T-helper 2 cell (primary cell): ENCODE data around the gene FKBP10.
A peak's percentile ranks its signal among the peaks of the same experiment; 100 is the strongest.

ENCODE experiments used
- DNase-seq, 5 experiments: peaks; one replicate each; pipeline versions ENCODE4 v3.0.0 to v3.0.0-alpha.2; 2012 to 2022

The FKBP10 gene

DNA sequence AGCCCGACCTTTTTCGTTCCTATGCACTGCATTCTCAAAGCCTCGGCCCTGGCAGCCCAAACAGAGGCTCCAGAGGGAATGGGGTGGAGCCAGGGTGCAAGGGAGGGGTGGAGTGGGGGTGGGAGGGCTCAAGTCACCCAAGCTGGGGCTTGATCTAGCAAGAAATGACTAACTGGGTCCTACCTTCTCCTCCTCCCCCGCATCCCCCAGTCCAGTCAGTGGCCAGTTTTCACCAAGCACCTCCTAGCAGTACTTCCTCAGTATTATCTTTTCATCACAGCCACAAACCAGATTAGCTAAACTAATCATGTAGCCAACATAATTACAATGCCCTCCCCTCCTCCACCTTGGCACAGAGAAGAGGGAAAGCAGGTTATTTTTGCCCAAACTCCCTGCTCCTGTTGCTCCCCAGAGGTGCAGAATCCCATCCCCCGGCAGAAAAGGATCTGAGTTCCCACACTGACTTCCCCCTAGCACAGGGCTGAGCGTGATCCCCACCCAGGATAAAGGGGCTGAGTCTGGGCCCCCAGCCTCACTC, 28.5 kb upstream of the FKBP10 start:
- peak in 1 of 5 experiments; percentile 68 for DNase-seq

DNA sequence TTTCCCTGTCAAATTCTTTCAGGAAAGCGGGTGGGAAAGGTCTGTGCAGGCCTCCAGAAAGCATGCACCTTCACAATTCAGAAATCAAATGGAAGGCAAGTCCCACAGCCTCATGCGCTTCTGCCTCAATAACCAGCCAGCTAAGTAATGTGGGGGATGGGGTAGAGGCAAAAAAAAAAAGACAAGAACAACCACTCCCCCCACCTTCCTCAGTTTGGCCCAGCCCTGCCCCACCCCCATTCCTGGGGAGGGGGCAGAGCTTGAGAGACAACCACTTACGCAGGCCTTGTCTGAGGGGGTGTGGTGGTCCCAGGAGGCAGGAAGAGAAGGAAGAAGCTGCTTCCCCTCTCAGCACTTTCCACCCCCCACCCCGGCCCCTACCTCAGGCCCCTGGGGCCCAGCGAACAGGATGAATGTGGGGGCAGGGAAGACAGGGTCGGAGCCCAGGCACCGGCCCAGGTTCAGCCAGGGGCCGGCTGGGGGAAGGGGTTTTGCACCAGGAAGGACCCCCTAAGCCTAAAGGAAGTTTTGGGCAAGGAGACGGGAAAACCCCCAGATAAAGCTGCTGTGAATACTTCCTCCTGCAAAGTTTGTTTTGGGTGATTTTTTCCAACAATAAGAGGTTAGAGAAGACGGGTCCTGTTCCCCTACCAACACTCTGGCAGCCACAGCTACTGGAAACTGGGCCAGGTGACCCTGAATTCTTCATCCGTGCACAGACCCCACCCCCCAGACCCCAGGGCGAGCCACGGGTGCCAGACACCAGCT, 27.5 kb upstream of the FKBP10 start:
- no peak for DNase-seq

DNA sequence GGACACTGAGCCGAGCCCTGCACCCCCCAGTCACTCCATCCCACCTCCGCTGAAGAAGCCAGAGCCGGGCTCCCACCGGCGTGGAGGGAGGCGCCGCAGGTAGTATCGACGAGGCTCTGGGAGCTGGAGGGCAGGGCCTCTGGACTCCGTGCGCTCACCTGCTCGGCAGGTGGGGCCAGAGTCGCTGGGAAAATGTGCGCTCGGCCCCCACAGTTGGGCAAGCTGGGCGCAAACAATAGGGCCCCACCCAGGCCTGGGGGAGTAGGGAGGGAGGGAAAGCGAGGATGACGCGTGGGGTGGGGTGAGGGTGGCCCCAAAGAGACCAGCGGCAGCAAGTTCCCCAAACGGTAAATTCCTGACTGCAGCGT, 27.0 kb upstream of the FKBP10 start:
- no peak for DNase-seq

DNA sequence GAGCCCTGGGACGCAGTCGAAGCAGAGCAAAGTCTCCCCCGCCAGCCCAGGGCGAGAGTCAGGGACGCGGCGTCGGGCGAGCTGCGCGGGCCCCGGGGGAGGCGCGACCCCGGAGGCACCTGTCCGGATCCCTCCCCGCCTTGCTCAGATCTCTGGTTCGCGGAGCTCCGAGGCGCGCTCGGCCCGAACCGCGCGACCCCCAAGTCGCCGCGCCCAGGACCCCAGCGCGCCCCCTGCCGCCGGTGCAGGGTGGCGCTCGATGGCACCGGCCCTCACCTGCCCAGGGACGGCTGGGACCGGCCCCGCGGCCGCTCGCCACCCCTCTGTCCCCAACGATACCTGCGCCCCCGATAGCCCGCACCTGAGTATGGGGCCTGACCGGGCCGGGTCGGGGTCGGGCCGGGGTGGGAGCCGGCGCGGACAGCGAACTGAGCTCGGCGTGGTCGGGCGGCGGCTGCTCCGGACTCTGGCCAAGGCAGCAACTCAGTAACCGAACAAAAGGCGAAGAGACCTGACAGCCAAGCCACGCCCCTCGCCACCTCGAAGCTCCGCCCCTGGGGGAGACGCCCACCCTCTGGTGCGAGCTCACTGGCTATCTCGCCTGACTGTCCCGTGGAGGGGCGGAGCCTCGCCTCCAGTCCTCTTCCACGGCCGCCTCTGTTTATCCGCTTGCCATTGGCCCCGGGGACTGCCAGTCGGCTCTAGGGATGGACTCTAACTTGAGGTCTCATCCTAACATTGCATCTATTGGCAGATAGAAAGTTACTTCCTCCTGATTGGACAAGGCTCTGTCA, 26.4 kb upstream of the FKBP10 start, which contains the start of gene JUP:
Gene JUP (minus strand): TSS at position 485 of the 794 bp plus-strand sequence. CDS start 14,857 bp downstream, outside the sequence.
- peak; percentile 70 to 88 (median 83) for DNase-seq

DNA sequence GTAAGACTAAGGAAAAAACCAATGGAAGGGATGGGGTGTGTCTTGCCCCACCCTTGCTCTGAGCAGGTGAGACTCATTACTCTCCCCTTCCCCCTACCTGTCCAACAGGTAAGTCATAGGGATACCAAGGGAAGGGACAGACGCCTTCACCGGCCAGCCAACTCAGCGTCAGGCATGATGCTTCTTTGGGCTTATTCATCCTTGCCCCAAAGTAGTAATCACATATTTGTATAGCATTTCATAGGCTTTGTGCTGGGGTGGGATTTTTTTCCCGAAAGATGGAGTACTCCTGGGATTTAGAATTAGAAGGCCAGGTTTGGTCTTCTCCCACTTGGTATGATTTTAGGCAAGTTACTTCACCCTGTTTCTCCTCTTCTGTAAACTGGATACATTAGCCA, 25.8 kb upstream of the FKBP10 start:
- DNase-seq: no peak

DNA sequence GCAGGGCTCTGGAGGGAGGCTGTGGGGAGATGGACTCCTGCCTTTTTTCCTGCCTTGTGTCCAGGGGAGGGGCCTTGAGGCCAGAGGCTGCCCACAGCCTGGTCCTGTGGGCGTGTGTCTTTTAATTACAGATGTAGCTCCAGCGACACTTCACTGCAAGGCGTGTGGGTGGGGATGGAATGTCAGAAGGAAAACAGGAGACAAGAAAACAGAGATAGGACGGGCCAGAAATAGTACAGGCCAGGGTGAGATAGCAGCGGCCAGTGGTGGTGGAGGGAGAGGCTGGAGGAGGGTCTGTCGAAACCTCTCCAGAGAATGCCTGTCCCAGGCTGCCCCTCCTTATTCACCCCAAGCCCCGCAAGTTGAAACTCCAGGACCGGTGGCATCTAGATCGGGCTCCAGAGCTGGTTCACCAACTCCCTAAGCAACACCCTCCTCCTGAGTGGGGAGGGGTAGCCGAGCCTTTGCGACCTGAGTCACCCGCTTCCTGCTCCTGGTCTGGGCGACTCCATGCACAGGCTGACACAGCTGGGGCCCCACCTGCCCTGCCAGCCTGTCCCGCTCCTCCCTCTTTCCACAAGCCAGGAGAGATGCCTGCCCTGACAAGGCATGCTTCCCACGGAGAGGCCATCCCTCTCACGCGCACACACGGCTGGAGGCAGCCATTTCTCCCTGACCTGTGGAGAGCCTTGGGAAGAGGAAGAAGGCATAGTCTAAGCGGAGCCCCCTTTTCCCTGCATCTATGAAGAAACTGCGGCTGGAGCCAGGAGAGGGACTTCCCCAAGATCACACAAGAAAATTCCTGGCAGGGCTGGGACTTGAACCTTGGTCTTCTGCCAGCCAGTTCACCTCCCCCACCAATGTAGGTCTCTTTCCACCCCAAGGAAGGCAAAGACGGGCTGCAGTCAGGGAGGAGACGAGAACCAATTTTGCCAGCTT, 19.7 kb upstream of the FKBP10 start:
- no peak for DNase-seq

DNA sequence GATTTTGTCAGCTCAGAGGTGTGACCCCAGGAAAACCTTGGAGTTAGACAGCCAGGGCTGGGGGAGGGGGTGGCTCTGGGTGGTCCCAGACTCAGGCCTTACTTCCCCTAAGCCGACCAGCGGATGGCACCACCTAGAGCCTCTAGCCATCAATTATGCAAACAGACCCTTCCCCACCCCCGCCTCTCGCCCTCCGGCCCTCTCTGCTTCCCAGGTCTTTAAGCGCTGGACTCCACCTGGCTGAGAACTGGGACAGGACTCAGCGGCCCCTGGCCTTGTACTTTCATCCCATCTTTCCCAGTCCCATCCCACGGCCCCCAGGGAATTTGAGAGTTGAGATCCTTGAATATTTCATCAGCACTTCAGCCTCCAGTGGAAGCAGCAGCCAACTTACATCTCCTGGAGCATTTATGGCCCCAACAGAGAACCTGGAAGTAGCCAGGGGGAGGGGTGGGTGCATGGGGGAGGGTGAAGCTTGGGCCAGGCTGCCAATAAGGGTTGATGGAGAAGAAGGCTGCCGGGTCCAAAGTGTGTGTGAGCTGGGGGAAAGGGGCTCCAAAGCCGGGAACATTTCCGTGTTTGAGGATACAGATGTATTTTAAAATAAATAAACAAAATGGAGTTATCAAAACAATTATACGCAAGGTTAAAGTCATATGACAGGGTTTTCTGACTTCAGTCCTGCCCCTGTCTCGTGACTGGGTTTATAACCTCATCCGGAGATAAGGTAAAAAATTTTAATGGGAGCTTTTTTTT, 18.8 kb upstream of the FKBP10 start:
- no peak for DNase-seq

DNA sequence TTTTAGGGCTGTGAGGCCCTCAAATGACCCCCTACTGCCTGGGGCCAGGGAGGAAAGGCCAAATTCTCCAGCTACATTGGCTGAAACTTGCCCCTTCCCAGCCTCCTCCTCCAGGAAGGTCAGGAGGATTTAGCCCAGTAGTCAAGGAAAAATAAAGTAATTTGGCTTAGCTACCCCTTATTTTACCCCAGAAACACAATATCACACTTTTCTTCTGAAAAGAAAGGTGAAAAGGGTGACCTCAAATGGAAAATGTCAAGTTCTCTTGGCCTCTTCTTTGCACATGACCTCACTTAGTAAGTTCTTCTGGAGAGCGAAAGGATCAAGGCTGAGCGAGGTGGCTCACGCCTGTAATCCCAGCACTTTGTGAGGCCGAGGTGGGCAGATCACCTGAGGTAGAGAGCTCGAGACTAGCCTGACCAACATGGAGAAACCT, 18.2 kb upstream of the FKBP10 start:
- no peak for DNase-seq

DNA sequence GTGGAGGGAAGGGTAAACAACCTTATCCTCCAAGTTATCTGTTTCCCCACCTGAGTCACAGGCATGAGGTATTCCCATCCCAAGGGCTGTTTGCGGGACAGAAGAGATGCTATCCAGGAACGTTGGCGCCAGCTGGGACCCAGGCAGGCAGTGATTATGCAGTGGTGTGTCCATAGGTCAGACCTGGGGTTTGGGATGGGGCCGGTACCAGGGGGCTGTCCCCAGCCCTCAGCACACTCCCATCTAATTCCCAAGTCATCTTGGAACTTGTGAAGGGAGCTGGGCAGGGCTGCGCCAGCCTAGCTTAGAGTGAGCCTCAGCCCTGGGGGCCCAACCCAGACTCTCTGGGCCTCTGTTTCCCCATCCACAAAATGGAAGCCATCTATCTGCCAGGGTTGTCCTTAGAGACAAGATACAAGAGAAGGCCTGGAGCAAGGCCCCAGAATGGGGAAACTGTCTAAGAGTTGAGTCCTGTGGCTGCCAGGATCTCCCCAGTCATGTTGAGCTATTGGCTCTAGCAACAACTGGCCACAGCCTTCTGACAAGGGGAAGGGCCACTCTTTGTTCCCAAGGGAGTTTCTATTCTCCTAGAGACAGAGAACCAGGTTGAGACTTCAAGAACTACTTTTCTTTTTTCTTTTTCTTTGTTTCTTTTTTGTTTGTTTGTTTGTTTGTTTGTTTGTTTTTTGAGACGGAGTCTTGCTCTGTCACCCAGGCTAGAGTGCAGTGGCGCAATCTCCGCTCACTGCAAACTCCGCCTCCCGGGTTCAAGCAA, 16.5 kb upstream of the FKBP10 start:
- no peak for DNase-seq

DNA sequence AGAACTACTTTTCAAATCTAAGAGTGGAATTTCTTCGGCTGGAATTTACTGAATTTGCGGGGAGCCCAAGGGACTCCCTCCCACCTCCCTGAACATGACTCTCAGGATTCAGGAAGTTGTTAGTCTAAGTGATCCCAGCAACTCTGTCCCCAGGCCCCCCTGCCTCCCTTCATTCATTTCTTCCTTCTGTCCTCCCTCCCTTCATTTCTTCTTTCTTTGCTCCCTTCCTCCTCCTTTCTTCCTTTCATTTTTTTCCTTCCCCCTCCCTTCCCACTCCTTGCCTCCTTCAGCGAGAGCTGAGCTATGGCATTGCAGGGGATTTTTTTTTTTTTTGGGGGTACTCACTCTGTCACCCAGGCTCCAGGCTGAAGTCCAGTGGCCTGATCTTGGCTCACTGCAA, 15.4 kb upstream of the FKBP10 start:
- DNase-seq: no peak

DNA sequence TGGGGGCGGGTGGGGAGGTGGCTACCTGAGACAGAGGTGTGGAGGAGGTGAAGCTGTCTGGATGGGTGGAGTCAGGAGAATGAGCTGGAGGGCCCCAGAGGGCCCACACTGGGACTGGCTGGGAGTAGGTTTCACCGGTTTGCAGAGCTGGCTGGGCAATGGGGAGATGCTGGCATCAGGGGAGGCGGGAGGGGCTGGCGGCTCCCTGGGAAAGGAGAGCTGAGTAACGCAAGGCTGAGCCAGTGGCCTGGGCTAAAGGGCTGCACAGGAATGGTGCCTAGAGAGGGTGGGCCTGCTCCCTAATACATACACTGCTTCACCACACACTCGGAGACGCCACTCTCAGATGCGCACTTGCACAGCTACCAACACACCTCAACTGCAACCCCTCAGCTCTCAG, 13.4 kb upstream of the FKBP10 start:
- no peak for DNase-seq

DNA sequence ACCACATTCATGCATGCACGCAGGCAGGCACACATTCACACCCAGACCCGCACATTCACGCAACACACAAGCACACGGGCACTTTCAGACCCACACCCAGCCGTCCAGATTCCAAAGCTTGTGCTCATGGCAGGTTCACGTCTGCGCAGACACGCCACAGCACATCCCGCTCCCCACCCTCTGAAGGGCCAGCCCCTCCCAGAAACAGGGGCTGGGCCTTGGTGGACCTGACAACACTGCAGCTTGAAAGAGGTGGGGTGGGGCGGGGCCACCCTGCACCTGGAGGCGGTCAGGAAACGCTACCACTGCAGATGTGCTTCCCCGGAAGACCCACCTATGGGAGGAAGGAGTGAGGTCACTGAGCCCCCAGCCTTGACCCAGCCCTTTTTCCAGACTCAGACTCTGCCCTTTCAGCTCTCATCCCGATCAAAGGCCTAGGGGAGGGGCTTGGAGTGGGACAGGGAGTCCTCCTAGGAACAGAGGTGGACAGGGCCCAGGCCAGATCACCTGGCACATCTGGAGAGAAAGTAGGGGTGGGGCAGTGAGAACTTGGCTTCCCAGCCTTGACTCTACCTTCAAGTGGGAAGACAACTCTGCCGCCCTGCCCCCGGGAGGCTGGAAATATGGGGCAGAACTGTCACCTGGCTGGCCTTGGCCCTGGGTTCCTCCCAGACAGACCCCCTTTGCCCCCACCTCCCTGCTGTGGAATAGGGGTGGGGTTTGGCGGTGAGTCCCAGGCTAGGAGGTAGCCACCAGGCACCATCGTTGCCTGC, 12.0 kb upstream of the FKBP10 start:
- DNase-seq: no peak

DNA sequence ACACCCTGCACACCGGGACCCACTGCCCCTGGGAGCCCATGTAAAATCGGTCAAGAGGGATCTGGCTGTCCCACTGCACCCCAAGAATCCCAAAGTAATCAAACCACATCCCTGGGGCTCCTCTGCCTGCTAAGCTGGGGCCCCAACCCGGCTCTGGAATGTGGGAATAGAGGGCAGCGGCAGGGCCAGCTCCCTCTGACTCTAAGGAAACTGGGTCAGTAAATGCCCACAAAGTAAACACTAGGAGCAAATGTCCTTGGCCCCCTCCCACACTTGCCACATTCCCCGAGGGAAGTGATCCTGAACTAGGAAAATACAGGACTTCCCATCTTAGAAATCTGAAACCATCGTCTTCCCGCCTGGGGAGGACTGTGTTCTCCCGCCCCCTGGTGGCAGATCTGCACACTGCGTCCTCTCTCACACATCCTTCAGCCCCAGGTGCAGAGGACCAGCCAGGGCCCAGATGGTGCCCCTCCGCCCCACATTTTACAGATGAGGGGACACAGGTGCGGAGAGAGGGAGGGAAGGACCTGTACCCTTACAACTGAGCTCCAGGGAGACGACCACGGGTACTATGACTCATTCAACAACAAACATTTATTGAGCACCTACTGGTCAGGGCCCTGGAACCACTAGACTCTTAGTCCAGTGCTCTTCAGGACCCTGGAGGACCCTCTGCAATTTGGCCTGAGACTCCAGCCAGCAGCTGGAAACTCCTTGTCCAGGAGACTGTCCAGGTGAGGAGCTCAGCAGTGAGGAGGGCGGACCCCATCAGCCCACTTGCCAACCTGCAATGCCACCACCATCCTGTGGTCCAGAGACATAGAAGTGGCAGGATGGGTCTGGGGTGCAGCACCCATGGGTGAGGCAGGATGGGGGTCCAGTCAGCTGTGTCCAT, 11.2 kb upstream of the FKBP10 start:
- peak; percentile 20 to 61 (median 57) for DNase-seq

DNA sequence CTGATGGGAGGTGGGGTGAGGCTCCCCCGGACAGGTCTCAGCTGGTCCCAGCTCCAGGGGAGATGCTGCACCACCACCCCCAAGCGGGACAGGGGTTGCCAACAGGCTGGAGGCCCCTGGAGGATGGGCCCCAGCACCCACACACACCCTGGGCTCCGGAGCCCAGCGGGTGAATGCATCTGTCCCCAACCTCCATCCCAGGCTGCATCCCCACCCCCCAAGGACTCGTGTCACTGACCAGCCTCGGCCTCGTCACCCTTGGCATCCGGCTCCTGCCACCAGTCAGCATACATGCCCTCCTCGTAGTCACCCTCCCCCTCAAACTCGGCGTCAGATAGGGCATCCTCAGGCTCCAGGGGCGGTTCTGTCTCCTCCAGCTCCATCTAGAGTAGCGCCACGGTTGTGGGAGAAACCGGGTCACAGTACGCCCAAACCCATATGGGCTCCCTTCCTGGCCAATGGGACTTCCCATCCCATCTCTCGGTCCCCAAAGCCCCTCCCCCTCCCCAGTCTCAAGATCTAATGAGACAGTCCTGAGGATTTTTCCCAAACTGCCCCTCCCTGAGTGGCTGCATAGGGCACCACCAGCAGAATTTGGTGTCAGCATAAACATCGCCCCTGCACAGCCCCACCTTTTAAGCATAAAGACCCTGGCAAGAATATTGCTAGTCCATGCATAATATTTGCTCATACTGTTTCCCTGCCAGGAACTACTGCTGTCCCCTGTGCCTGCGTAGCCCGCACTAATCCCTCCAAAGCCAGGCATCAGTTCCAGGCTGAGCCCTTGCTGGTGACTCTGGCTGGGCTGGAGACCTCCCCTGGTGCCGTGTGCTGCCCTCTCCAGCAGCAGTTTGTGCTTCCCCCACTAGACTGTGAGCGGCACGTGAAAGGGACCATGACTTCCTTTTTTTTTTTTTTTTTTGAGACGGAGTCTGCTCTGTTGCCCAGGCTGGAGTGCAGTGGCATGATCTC, 9.5 kb upstream of the FKBP10 start:
- no peak for DNase-seq

DNA sequence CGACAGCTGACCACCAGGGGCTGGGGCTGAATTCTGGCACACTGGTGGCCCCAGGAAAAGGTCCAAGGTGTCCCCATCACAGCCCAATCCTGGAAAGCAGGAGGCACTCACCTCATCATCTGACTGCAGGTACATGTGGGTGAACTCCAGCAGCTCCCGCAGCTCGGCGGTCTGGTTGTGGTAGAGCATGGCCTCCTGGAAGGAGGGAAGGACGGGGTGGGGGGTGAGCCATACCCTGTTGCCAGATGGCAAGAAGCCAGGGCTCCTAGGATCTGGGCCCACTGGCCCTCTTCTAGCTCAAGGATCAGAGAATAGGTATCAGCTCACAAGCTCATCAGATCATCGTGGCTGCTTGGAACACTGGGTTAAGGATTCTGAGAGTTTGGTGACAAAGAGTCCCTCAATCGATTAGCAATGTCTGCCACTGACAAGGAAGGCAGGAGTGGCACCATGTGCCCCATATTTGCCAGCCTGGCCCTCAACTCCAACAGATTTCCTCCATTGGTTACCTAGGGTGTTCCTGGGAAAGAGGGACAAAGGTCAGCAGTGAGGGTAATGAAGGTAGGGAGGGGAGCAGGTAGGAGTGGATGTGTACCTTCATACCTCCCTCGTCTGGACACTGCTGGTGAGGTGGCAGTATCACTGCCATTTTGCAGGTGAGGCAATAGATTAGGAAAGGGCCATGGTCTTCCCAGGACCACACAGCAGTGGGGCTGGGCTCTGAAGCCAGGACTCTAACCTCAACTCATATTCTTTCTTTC, 5.9 kb upstream of the FKBP10 start:
- DNase-seq: no peak

DNA sequence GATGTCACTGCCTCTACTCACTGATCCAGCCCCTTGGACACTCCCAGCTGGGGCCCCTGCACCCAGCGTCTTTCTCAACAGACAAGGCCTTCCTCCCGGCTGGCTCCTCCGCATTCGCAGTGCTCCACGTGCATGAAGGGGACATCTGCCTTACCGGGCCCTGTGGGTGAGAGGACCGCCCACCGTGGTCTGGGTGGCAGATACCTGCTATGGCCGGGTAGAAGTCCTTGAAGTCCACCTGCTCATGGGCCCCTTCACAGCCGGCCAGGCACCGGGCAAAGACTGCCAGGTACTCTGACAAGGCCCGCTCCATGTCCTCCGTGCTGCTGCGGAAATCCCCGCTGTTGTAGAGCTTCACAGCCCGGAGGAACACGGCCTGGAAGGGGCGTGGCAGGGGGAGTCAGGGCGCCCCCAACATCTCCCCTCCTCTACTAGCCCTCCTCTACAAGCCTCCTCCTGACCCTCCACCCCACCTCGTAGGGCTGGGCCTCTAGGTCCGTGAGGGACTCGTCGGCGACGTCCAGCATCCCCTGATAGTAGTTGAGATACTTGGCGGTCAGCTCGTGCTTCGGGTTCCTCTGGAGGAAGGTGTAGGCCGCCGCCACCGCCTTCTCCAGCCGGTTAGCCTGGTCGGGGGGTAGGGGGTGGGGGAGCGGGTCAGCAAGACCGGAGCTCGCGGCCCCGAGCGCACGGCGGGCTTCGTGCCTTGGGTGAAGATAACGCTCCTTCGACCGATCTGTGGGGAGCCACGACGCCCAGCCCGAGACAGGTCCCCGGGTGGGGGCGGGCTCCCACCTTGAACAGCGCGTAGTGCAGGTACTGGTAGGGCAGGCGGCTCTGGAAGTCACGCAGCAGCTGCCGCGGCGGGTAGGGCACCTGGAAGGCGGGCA, 1.9 kb upstream of the FKBP10 start:
- DNase-seq: peak in 1 of 5 experiments; percentile 16
